ENCODE measurements around the gene ITGB7.

ITGB7 gene

GRCh38 chr12:53145383-53146260 lies 61.4 kb downstream of the ITGB7 start:
- DNase-seq (ENCODE audit: low read depth) = no peak

GRCh38 chr12:53143355-53143754 lies 63.7 kb downstream of the ITGB7 start:
- DNase-seq (ENCODE audit: low read depth) = no peak
